ENCODE results near the gene ZNF804A. TPM values are rescaled to one million over a fixed set of nuclear protein-coding genes. Genes with fewer than 3 reads are reported as not detected.

Gene ZNF804A
- total and polyA plus RNA-seq, 8 donors: 0.05 to 0.25 (median 0.11) TPM; not detected in 4

DNA sequence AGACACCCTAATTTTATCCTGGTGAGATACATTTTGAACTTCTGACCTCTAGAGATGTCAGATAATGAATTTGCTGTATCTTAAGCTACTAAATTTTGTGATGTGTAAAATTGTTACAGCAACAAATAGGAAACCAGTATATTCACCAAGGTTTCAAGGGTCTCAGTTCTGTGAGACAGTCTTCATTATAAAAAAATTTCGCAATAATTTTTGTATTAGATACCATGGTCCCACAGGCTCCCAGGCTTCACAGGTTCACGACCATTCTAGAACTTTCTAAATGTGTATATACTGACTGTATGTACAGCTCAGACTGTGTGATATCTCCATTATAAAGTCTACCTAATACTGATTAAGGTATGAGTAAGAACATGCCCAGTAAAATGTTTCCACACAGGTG lies 181.4 kb downstream of the ZNF804A start:
- no peaks in the 10 kb centered on the region for H3K27me3 ChIP-seq
- no peak for TF ChIP-seq CTCF (IDR thresholded peaks at IDR 0.05)
- H3K36me3 ChIP-seq: no peaks in the 10 kb centered on the region
- no peak for DNase-seq
- H3K4me3 ChIP-seq: no peak overlapping the region
- intact Hi-C loops (cut with DNase I): no loop called here
- no peak for FAIRE-seq
- H3K4me1 ChIP-seq: no peaks in the 10 kb centered on the region
- WGBS, 2 donors: 75 to 80% methylated on average over 2 of the region's 2 CpGs
- no peak overlapping the region for H3K27ac ChIP-seq
- H3K9me3 ChIP-seq: no peaks in the 10 kb centered on the region
- no peak for ATAC-seq

DNA sequence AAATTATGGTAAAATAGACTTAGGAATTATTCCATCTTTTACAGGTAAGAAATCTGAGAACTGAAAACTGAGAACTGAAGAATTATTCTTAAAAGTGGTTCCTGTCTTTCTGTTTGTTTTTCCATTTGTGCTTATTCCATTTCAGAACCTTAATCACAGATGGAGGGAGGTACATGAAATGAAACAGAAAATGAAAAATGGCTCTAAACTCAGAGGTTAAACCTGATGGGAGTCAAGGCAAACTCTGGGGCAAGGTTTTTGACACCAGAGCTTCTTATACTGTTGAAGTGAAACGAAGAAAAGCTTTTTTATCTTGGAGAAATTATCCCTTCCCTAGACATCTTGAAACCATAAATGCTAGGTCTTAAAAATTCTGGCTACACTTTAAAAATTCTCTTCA lies 182.1 kb downstream of the ZNF804A start:
- intact Hi-C loops (cut with DNase I): no loop called here

GRCh38 chr2:184780944-184781343 lies 182.6 kb downstream of the ZNF804A start:
- no peak for TF ChIP-seq CTCF (IDR thresholded peaks at IDR 0.05)
- intact Hi-C loops (cut with DNase I): no loop called here
- Histone ChIP-seq H3K4me3 (no peak overlapping the region), H3K27me3 (no peaks in the 10 kb centered on the region), H3K27ac (no peak overlapping the region), H3K9me3 (no peaks in the 10 kb centered on the region), H3K4me1 (no peaks in the 10 kb centered on the region), H3K36me3 (no peaks in the 10 kb centered on the region)
- ATAC-seq: no peak
- DNase-seq: no peak
- WGBS, 2 donors: 54 to 65% methylated on average over 2 of the region's 2 CpGs
- FAIRE-seq: no peak

More for the DNA sequence above, 182.1 kb downstream of the ZNF804A start:
- TF ChIP-seq CTCF (IDR thresholded peaks at IDR 0.05): no peak
- no peak for FAIRE-seq
- H3K4me3 ChIP-seq: no peak overlapping the region
- WGBS, 2 donors: 35 to 43% methylated on average over 1 of the region's 1 CpG
- no peaks in the 10 kb centered on the region for H3K4me1 ChIP-seq
- no peak for ATAC-seq
- H3K36me3 ChIP-seq: no peaks in the 10 kb centered on the region
- DNase-seq: no peak
- no peaks in the 10 kb centered on the region for H3K27me3 ChIP-seq
- H3K27ac ChIP-seq: no peak overlapping the region
- no peaks in the 10 kb centered on the region for H3K9me3 ChIP-seq

- intact Hi-C loops (cut with DNase I): no loop called here
- ATAC-seq (no peak), DNase-seq (no peak), FAIRE-seq (no peak)
- no peaks in the 10 kb centered on the region for H3K9me3 ChIP-seq
- 34 to 48% methylated on average over 3 of the region's 3 CpGs for WGBS, 2 donors
- H3K36me3 ChIP-seq: no peaks in the 10 kb centered on the region
- H3K27ac ChIP-seq: no peak overlapping the region
- no peak overlapping the region for H3K4me3 ChIP-seq
- no peaks in the 10 kb centered on the region for H3K4me1 ChIP-seq
- no peak for TF ChIP-seq CTCF (IDR thresholded peaks at IDR 0.05)
- no peaks in the 10 kb centered on the region for H3K27me3 ChIP-seq
Observed at GRCh38 chr2:184783576-184783975, 185.2 kb downstream of the ZNF804A start.

DNA sequence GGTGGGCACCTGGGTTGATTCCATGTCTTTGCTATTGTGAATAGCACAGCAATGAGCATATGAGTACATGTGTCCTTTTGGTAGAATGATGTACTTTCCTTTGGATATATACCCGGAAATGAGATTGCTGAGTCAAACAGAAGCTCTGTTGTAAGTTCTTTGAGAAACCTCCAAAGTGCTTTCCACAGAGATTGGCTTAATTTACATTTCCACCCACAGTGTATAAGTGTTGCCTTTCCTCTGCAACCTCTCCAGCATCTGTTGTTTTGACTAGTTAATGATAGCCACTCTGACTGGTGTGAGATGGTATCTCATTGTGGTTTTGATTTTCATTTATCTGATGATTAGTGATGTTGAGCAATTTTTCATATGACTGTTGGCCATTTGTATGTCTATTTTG lies 194.8 kb downstream of the ZNF804A start:
- H3K9me3 ChIP-seq: no peaks in the 10 kb centered on the region
- no peaks in the 10 kb centered on the region for H3K27me3 ChIP-seq
- FAIRE-seq (no peak), DNase-seq (no peak), ATAC-seq (no peak)
- no peaks in the 10 kb centered on the region for H3K36me3 ChIP-seq
- no peak overlapping the region for H3K27ac ChIP-seq
- no peak overlapping the region for H3K4me3 ChIP-seq
- no peaks in the 10 kb centered on the region for H3K4me1 ChIP-seq
- 65 to 79% methylated on average over 1 of the region's 1 CpG for WGBS, 2 donors
- intact Hi-C loops (cut with DNase I): no loop called here
- no peak for TF ChIP-seq CTCF (IDR thresholded peaks at IDR 0.05)
